Left lung (tissue), 10 donors: ENCODE results near the gene KIAA1671. TPM values are rescaled to one million over a fixed set of nuclear protein-coding genes. Genes with fewer than 3 reads are reported as not detected.

Experiments
- ATAC-seq: fragments of 200-7000 bp; cut with Tn5 transposase; one replicate; pipeline ENCODE4 v1.9.1; 2020; ENCODE audit warnings: moderate library complexity
- DNase-seq, 4 donors: peaks; one replicate each; pipeline ENCODE4 v3.0.0-alpha.2; 2013 to 2020
- H3K27ac ChIP-seq, 2 donors: fragments of 200-600 bp; sonication (generic) in 1 of 2; one replicate each; pipeline versions ENCODE4 v1.5.0 to v1.8.0; 2020 to 2021
- H3K27me3 ChIP-seq, 2 donors: fragments of 200-600 bp; sonication (generic) in 1 of 2; one replicate each; pipeline versions ENCODE4 v1.5.0 to v1.8.0; 2020 to 2021
- H3K36me3 ChIP-seq, 2 donors: fragments of 200-600 bp; sonication (generic) in 1 of 2; one replicate each; pipeline versions ENCODE4 v1.5.0 to v1.8.0; 2020 to 2021
- H3K4me1 ChIP-seq, 2 donors: fragments of 200-600 bp; one replicate each; pipeline ENCODE4 v1.8.0; 2021
- H3K4me3 ChIP-seq, 2 donors: fragments of 200-600 bp; sonication (generic) in 1 of 2; one replicate each; pipeline versions ENCODE4 v1.5.0 to v1.8.0; 2020 to 2021; ENCODE audit warnings: mild to moderate bottlenecking in 1 of 2
- H3K9me3 ChIP-seq, 2 donors: fragments of 200-600 bp; sonication (generic) in 1 of 2; one replicate each; pipeline versions ENCODE4 v1.5.0 to v1.8.0; 2020 to 2021
- CTCF ChIP-seq, 2 donors: fragments of 200-600 bp; sonication (generic) in 1 of 2; IDR thresholded peaks; one replicate each; pipeline versions ENCODE4 v1.5.0 to v1.8.0; 2021; ENCODE audit warnings: antibody characterized with exemption in 2 of 2
- intact Hi-C, 2 donors: fragments of 100-400 bp; cut with DNase I; formaldehyde crosslinking; loops; one replicate each; pipeline versions ENCODE4 v1.11.2 to v1.14.2; 2022
- polyA plus RNA-seq, 6 donors: library from polyadenylated mRNA; unstranded; fragments of 120-200 nt; gene quantifications; one replicate each; pipeline ENCODE4 v1.2.1, GENCODE V29; 2013; ENCODE audit not compliant: insufficient read length in 6 of 6
- total RNA-seq, 2 donors: library from RNA; stranded (reverse); fragmentation: NEBNext Ultra II Directional; extraction: Animal tissue kit (Norgen Biotek cat#: 25700); gene quantifications; one replicate each; pipeline ENCODE4 v1.2.1, GENCODE V29; 2021
- donor health status: DM: no; HTN: yes; CAD: no.
- donor health status: DM: no; HTN: no; CAD: no.

KIAA1671 gene
- total and polyA plus RNA-seq, 8 donors, result 19.4 to 35.0 (median 23.4) TPM

- no peak for TF ChIP-seq CTCF (IDR thresholded peaks at IDR 0.05)
- H3K27me3 ChIP-seq, result peaks cover 4 to 43% of the 10 kb centered on the region in 2 donors
- DNase-seq (no peak), ATAC-seq (no peak)
- intact Hi-C loops, result loop anchor here in 1 of 2 donors (10.0 kb wide), 1 partner anchor 106 kb away; no protein-coding TSS in a partner anchor
- H3K4me1 ChIP-seq, result peaks cover 3 to 4% of the 10 kb centered on the region in 2 donors
- H3K36me3 ChIP-seq, result no peaks in the 10 kb centered on the region
- H3K4me3 ChIP-seq, result no peak overlapping the region
- H3K9me3 ChIP-seq, result no peaks in the 10 kb centered on the region
- no peak overlapping the region for H3K27ac ChIP-seq
These were observed 3.9 kb upstream of the KIAA1671 start for GRCh38 chr22:24948356-24949202.

- H3K4me1 ChIP-seq, result peaks cover 4 to 15% of the 10 kb centered on the region in 2 donors
These were observed 2.1 kb upstream of the KIAA1671 start for GRCh38 chr22:24950272-24950902.

GRCh38 chr22:24952837-24953383, 394 bp downstream of the KIAA1671 start:
- peaks cover 10 to 54% of the 10 kb centered on the region in 2 donors for H3K27me3 ChIP-seq
- H3K9me3 ChIP-seq, result no peaks in the 10 kb centered on the region
- intact Hi-C loops, result loop anchor here in 1 of 2 donors (5.0 kb wide), 1 partner anchor 94 kb away; no protein-coding TSS in a partner anchor
- TF ChIP-seq CTCF (IDR thresholded peaks at IDR 0.05), result no peak
- peak overlapping the region; percentile 70 to 81 for H3K27ac ChIP-seq
- peak in 2 of 4 donors; percentile 34 to 51 for DNase-seq
- no peaks in the 10 kb centered on the region for H3K36me3 ChIP-seq
- peak; percentile 39 for ATAC-seq
- H3K4me3 ChIP-seq, result peak overlapping the region; percentile 71 to 73
- peaks cover 4 to 15% of the 10 kb centered on the region in 2 donors for H3K4me1 ChIP-seq

More at GRCh38 chr22:24950272-24950902, 2.1 kb upstream of the KIAA1671 start:
- no peak for TF ChIP-seq CTCF (IDR thresholded peaks at IDR 0.05)
- intact Hi-C loops, result loop anchor here in 1 of 2 donors (5.0 kb wide), 1 partner anchor 97 kb away; no protein-coding TSS in a partner anchor
- ATAC-seq (no peak), DNase-seq (no peak)
- Histone ChIP-seq H3K36me3 (no peaks in the 10 kb centered on the region), H3K27ac (no peak overlapping the region), H3K27me3 (peaks cover 10 to 56% of the 10 kb centered on the region in 2 donors), H3K4me3 (no peak overlapping the region), H3K9me3 (no peaks in the 10 kb centered on the region)

DNA sequence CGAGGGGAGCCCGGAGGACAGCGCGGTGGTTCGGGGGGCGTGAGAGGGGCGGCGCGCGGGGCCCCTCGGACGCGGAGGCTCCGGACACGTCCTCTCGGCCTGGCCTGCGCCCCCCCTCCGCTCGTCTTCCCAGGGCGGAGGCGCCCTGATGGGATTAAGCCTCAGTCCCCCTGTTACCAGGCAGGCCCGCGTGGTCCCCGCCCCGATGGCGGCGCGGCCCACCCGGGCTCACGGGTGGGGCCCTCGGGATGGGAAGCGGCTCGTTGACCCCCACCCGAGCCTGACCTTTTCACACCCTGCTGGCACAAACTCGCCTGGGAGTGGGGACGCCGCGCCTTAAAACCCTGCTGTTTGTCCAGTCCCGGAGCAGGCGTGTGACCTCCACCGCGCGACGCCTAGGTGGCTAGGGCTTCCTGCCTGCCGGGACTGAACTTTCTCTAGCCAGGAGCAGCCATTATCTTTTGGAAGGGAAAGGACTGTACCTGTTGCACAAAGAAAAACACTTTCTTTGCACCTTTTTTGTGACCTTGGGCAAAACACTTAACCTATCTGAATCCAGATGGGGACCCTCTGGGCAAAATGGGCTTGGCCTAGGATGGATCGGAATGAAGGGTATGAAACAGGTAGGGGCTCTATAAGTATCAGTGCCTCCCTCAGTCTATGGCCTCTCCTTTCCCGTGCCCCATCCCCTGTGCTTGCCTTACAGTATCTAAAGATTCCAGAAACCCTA, 1.0 kb downstream of the KIAA1671 start:
- no peaks in the 10 kb centered on the region for H3K9me3 ChIP-seq
- peak overlapping the region; percentile 71 to 73 for H3K4me3 ChIP-seq
- H3K36me3 ChIP-seq, result no peaks in the 10 kb centered on the region
- DNase-seq, result peak in 1 of 4 donors; percentile 40
- intact Hi-C loops, result loop anchor here in 1 of 2 donors (5.0 kb wide), 1 partner anchor 94 kb away; no protein-coding TSS in a partner anchor
- no peak for TF ChIP-seq CTCF (IDR thresholded peaks at IDR 0.05)
- peak overlapping the region; percentile 70 to 81 for H3K27ac ChIP-seq
- peaks cover 10 to 50% of the 10 kb centered on the region in 2 donors for H3K27me3 ChIP-seq
- H3K4me1 ChIP-seq, result peaks cover 4 to 15% of the 10 kb centered on the region in 2 donors
- peak; percentile 16 for ATAC-seq
